ENCODE data around the gene PPP3CA.

The PPP3CA gene

DNA sequence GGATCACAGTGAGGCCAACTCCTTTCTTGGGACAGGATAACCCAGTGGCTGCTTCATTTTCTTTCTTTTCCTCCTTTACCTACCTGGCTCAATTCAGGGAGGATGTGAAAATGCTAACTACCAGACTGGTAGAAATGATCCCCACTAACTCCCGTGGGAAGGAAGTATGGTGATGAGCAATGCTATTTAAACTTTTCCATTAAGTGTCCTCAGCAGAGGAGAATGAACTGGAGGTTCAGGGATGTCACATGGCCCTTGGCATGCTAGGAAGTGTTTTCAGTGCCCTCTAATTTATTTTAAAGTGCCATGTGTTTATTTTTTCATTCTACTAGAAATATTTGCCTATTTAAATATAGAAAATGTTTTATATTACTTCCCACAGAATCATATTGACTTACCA, 363.9 kb downstream of the PPP3CA start:
- Histone ChIP-seq H3K4me3 (ENCODE audit: low read length) (no peak overlapping the region), H3K36me3 (ENCODE audit: control insufficient read depth, insufficient read depth, low read length) (no peaks in the 10 kb centered on the region), H2BK5ac (ENCODE audit: low read length) (peak overlapping the region; percentile 56), H3K4ac (ENCODE audit: low read depth, low read length) (no peak overlapping the region), H3K23ac (ENCODE audit: low read length) (no peak overlapping the region), H3K9ac (ENCODE audit: low read length) (no peak overlapping the region), H3K4me1 (ENCODE audit: control insufficient read depth, low read depth, low read length) (peaks cover 9% of the 10 kb centered on the region), H3K27me3 (ENCODE audit: insufficient read depth, low read length, poor library complexity) (no peaks in the 10 kb centered on the region), H3K79me2 (ENCODE audit: control insufficient read depth, insufficient read depth, low read length) (no peaks in the 10 kb centered on the region), H2BK120ac (ENCODE audit: low read depth, low read length) (no peak overlapping the region), H3K27ac (ENCODE audit: low read depth, low read length) (no peak overlapping the region), H3K79me1 (ENCODE audit: low read length) (no peaks in the 10 kb centered on the region), H2AK5ac (ENCODE audit: low read length) (no peak overlapping the region), H3K56ac (ENCODE audit: low read length) (peak overlapping the region; percentile 59), H3K18ac (ENCODE audit: low read length) (peak overlapping the region; percentile 75), H3K4me2 (ENCODE audit: low read length) (no peak overlapping the region), H2BK15ac (replicated peaks; ENCODE audit: low read depth) (peak overlapping the region; percentile 59), H4K5ac (ENCODE audit: low read length) (no peak overlapping the region), H4K8ac (ENCODE audit: low read depth, low read length) (peak overlapping the region; percentile 89)
- no peak for DNase-seq
- no CpG with 5 or more reads among the region's 1 CpG for WGBS (ENCODE audit: extremely low coverage, insufficient coverage, low lambda C conversion rate)

DNA sequence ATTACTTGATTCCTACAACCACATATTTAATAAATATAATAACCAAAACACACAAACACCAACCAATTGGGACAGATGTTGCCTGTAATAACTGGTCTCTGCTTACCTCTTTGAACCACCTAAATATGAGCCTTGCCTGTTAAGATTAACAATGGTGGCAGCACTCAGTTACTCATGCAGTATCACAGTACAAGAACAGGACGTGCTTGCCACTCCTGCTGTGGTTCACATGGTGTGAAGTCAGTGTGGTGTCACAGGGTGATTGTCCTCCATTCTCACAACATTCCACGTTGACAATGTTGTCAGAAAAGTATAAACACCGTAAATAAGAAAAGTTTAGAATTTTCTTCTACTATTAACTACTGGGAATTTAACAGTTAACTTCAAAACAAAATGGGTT, 365.0 kb downstream of the PPP3CA start:
- no peak overlapping the region for H2AK5ac ChIP-seq (ENCODE audit: low read length)
- H2BK15ac ChIP-seq (replicated peaks; ENCODE audit: low read depth) = no peak overlapping the region
- peaks cover 9% of the 10 kb centered on the region for H3K4me1 ChIP-seq (ENCODE audit: control insufficient read depth, low read depth, low read length)
- no peaks in the 10 kb centered on the region for H3K79me2 ChIP-seq (ENCODE audit: control insufficient read depth, insufficient read depth, low read length)
- H3K79me1 ChIP-seq (ENCODE audit: low read length) = no peaks in the 10 kb centered on the region
- no peaks in the 10 kb centered on the region for H3K36me3 ChIP-seq (ENCODE audit: control insufficient read depth, insufficient read depth, low read length)
- H3K27me3 ChIP-seq (ENCODE audit: insufficient read depth, low read length, poor library complexity) = no peaks in the 10 kb centered on the region
- DNase-seq = peak; percentile 61
- no peak overlapping the region for H4K8ac ChIP-seq (ENCODE audit: low read depth, low read length)
- H3K4me3 ChIP-seq (ENCODE audit: low read length) = no peak overlapping the region
- peak overlapping the region; percentile 41 for H2BK5ac ChIP-seq (ENCODE audit: low read length)
- H3K23ac ChIP-seq (ENCODE audit: low read length) = no peak overlapping the region
- no peak overlapping the region for H3K4me2 ChIP-seq (ENCODE audit: low read length)
- no peak overlapping the region for H3K4ac ChIP-seq (ENCODE audit: low read depth, low read length)
- H3K9ac ChIP-seq (ENCODE audit: low read length) = no peak overlapping the region
- H3K18ac ChIP-seq (ENCODE audit: low read length) = no peak overlapping the region
- no peak overlapping the region for H2BK120ac ChIP-seq (ENCODE audit: low read depth, low read length)
- no CpG with 5 or more reads among the region's 3 CpGs for WGBS (ENCODE audit: extremely low coverage, insufficient coverage, low lambda C conversion rate)
- no peak overlapping the region for H3K27ac ChIP-seq (ENCODE audit: low read depth, low read length)
- no peak overlapping the region for H3K56ac ChIP-seq (ENCODE audit: low read length)
- H4K5ac ChIP-seq (ENCODE audit: low read length) = no peak overlapping the region

DNA sequence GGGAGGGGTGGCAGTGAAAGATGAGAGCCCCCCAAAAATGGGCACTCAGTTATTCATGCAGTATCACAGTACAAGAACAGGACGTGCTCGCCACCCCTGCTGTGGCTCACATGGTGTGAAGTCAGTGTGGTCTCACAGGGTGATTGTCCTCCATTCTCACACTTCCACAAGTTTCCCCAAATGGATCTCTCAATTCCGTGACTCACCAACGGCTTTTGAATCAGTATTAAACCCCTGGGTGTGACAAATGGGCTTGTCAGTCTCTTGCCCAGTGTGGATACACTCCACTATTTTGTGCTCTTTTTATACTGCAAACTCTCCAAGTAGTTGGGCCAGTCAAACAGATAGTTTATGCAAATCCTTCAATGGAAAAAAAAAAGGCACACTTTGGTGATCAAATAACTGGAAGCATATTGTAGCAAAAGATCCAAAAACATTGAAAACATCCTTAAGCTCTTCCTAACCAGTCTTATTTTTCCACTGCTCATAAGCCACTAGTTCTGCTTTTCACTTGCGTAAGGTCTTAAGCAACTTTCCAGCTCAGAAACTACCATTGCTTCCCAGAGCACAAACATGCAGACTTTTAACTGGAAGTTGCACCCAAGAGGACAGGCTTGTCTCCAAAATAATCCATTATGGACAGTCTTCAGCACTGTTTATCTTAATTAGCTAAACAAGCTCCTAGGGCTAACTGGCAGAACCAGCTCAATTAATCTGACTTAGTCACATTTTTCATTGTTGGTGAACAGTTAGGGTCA, 365.7 kb downstream of the PPP3CA start:
- Histone ChIP-seq H2BK15ac (replicated peaks; ENCODE audit: low read depth) (no peak overlapping the region), H3K23ac (ENCODE audit: low read length) (no peak overlapping the region), H3K4me2 (ENCODE audit: low read length) (no peak overlapping the region), H3K4me1 (ENCODE audit: control insufficient read depth, low read depth, low read length) (peaks cover 9% of the 10 kb centered on the region), H2AK5ac (ENCODE audit: low read length) (no peak overlapping the region), H2BK5ac (ENCODE audit: low read length) (peak overlapping the region; percentile 82), H3K36me3 (ENCODE audit: control insufficient read depth, insufficient read depth, low read length) (no peaks in the 10 kb centered on the region), H3K27me3 (ENCODE audit: insufficient read depth, low read length, poor library complexity) (no peaks in the 10 kb centered on the region), H3K79me1 (ENCODE audit: low read length) (no peaks in the 10 kb centered on the region), H3K27ac (ENCODE audit: low read depth, low read length) (peak overlapping the region; percentile 46), H3K56ac (ENCODE audit: low read length) (peak overlapping the region; percentile 71), H3K4ac (ENCODE audit: low read depth, low read length) (no peak overlapping the region), H3K9ac (ENCODE audit: low read length) (no peak overlapping the region), H4K5ac (ENCODE audit: low read length) (no peak overlapping the region), H3K18ac (ENCODE audit: low read length) (peak overlapping the region; percentile 80), H4K8ac (ENCODE audit: low read depth, low read length) (peak overlapping the region; percentile 13), H3K79me2 (ENCODE audit: control insufficient read depth, insufficient read depth, low read length) (no peaks in the 10 kb centered on the region), H2BK120ac (ENCODE audit: low read depth, low read length) (no peak overlapping the region), H3K4me3 (ENCODE audit: low read length) (no peak overlapping the region)
- peak; percentile 86 for DNase-seq
- no CpG with 5 or more reads among the region's 5 CpGs for WGBS (ENCODE audit: extremely low coverage, insufficient coverage, low lambda C conversion rate)

DNA sequence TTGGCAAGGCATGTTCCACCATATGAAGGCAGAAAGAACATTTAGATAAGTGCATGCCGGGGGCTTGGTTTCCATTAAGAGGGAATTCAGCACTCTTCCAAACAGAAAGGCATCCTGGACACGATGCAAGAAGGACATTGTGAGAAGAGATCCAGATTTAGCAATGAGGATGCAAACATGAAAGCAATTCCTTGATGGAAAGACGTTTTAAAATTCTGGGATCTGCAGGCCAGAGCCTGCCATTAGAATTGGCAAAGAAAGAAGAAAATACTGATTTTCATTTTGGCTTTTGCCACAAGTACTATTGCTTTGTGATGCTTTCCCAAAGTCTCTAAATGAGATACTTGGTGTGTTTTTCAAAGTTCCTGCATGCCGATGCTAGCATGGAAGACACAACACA, 367.6 kb downstream of the PPP3CA start:
- H4K5ac ChIP-seq (ENCODE audit: low read length) = no peak overlapping the region
- H2BK5ac ChIP-seq (ENCODE audit: low read length) = no peak overlapping the region
- no peak overlapping the region for H3K27ac ChIP-seq (ENCODE audit: low read depth, low read length)
- H3K4ac ChIP-seq (ENCODE audit: low read depth, low read length) = no peak overlapping the region
- peaks cover 9% of the 10 kb centered on the region for H3K4me1 ChIP-seq (ENCODE audit: control insufficient read depth, low read depth, low read length)
- H2BK15ac ChIP-seq (replicated peaks; ENCODE audit: low read depth) = no peak overlapping the region
- no CpG with 5 or more reads among the region's 4 CpGs for WGBS (ENCODE audit: extremely low coverage, insufficient coverage, low lambda C conversion rate)
- H2AK5ac ChIP-seq (ENCODE audit: low read length) = no peak overlapping the region
- no peak overlapping the region for H3K23ac ChIP-seq (ENCODE audit: low read length)
- H3K79me1 ChIP-seq (ENCODE audit: low read length) = no peaks in the 10 kb centered on the region
- H3K18ac ChIP-seq (ENCODE audit: low read length) = peak overlapping the region; percentile 39
- no peak overlapping the region for H3K56ac ChIP-seq (ENCODE audit: low read length)
- H3K36me3 ChIP-seq (ENCODE audit: control insufficient read depth, insufficient read depth, low read length) = no peaks in the 10 kb centered on the region
- H3K27me3 ChIP-seq (ENCODE audit: insufficient read depth, low read length, poor library complexity) = no peaks in the 10 kb centered on the region
- H3K9ac ChIP-seq (ENCODE audit: low read length) = no peak overlapping the region
- H3K79me2 ChIP-seq (ENCODE audit: control insufficient read depth, insufficient read depth, low read length) = no peaks in the 10 kb centered on the region
- no peak overlapping the region for H3K4me3 ChIP-seq (ENCODE audit: low read length)
- no peak for DNase-seq
- H4K8ac ChIP-seq (ENCODE audit: low read depth, low read length) = no peak overlapping the region
- H2BK120ac ChIP-seq (ENCODE audit: low read depth, low read length) = no peak overlapping the region
- H3K4me2 ChIP-seq (ENCODE audit: low read length) = no peak overlapping the region

DNA sequence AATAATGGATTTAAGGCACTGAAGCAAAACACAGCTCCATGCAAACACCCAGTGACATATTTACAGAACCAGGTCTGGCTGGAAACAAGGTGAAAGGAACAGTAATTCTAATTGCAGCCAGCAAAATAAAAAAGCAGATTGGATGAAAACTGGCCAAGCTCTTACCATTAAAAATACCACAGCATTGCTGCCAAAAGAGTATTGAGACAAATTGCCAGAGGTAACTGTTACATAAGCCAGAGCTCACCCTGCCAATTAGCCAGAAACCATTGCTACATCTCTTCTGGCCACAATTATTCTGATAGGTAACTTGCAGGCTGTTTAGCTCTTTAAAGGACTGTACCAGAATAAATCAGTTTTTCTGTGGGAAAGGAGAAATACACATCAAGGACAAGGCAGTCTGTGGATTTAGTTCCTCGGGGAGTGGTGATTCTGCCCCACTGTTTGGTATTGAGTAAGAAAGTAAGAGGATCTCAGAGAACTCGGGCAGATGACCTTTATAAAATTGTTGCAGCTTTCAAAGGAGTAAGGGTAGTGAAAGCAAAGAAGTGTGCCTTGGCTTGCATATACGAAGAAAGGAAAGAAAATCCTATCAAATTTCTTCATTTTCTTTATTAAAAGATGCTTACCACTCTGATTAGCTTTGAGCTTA, 369.5 kb downstream of the PPP3CA start:
- H3K56ac ChIP-seq (ENCODE audit: low read length) = no peak overlapping the region
- no peaks in the 10 kb centered on the region for H3K36me3 ChIP-seq (ENCODE audit: control insufficient read depth, insufficient read depth, low read length)
- no peak for DNase-seq
- no peak overlapping the region for H2AK5ac ChIP-seq (ENCODE audit: low read length)
- no peak overlapping the region for H3K4me3 ChIP-seq (ENCODE audit: low read length)
- H3K79me1 ChIP-seq (ENCODE audit: low read length) = no peaks in the 10 kb centered on the region
- H2BK5ac ChIP-seq (ENCODE audit: low read length) = no peak overlapping the region
- peaks cover 9% of the 10 kb centered on the region for H3K4me1 ChIP-seq (ENCODE audit: control insufficient read depth, low read depth, low read length)
- no peak overlapping the region for H4K8ac ChIP-seq (ENCODE audit: low read depth, low read length)
- H4K5ac ChIP-seq (ENCODE audit: low read length) = no peak overlapping the region
- H3K27me3 ChIP-seq (ENCODE audit: insufficient read depth, low read length, poor library complexity) = no peaks in the 10 kb centered on the region
- no peak overlapping the region for H3K23ac ChIP-seq (ENCODE audit: low read length)
- H3K27ac ChIP-seq (ENCODE audit: low read depth, low read length) = no peak overlapping the region
- H3K4me2 ChIP-seq (ENCODE audit: low read length) = no peak overlapping the region
- no peak overlapping the region for H2BK120ac ChIP-seq (ENCODE audit: low read depth, low read length)
- peak overlapping the region; percentile 45 for H2BK15ac ChIP-seq (replicated peaks; ENCODE audit: low read depth)
- WGBS (ENCODE audit: extremely low coverage, insufficient coverage, low lambda C conversion rate) = no CpG with 5 or more reads among the region's 3 CpGs
- no peak overlapping the region for H3K9ac ChIP-seq (ENCODE audit: low read length)
- no peak overlapping the region for H3K4ac ChIP-seq (ENCODE audit: low read depth, low read length)
- peak overlapping the region; percentile 41 for H3K18ac ChIP-seq (ENCODE audit: low read length)
- no peaks in the 10 kb centered on the region for H3K79me2 ChIP-seq (ENCODE audit: control insufficient read depth, insufficient read depth, low read length)
